GM10847 (cell line): ENCODE data around the gene MYO1E.

Source experiments
- POLR2A ChIP-seq: IDR thresholded peaks from 2 replicates; pipeline ENCODE4 v1.6.1; 2011; ENCODE audit not compliant: insufficient read length; ENCODE audit errors: extremely low read depth

The MYO1E gene

GRCh38 chr15:59223736-59224135 is 148.9 kb downstream of the MYO1E start:
- TF ChIP-seq POLR2A: no peak

DNA sequence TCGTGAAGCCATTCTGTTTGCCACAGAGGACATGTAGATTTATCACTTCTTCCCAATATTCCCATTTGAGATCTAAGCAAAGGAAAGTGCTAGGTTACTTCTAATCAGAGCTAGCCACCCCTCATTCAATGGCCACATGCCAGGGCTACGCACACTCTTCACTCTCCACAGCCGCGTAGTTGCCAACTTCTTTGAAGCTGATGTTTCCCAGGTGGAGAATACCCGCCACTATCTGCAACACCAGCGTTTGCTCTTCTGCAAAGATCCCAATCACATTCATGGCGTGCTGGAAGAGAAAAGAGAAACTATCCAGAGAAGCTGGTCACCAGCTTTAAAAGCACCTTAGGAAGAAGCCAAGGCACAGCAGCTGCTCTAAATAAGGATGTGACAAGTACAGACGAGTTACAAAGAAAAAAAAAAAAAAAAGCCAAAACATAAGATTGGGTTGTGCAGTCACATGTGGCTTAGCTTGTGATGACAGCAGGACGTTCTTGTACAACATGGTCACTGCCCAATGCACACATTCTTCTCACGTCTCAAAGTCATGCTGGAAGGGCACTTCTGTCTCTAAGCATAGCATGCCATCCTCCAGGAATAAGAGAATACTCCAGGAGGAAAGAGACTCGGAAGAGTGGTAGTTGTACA is 149.6 kb downstream of the MYO1E start:
- TF ChIP-seq POLR2A: no peak

- TF ChIP-seq POLR2A: no peak
Measured at GRCh38 chr15:59221511-59222505, 150.9 kb downstream of the MYO1E start.

- no peak for TF ChIP-seq POLR2A
Measured at GRCh38 chr15:59218710-59219109, 154.0 kb downstream of the MYO1E start.

- TF ChIP-seq POLR2A: no peak
Measured at GRCh38 chr15:59217876-59218498, 154.7 kb downstream of the MYO1E start.

- no peak for TF ChIP-seq POLR2A
Measured at GRCh38 chr15:59216911-59217310, 155.8 kb downstream of the MYO1E start.

DNA sequence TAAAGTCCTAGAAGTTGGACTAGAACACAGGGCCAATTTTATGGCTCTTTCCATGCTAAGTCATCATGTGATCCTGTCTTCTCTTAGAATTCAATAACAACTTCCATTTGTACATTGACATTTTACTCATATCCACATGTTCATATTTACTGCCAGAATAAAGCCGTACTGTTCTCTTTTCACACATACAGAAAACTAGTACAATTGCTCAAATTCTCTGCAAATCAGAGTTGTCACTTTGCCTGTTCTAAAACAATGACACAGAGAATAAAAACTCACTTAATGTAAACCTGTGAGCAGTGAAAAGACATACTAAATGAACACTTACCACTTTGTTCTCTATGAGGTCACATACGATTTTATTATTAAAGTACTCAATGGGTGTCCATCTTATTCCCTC is 162.5 kb downstream of the MYO1E start:
- TF ChIP-seq POLR2A: no peak

DNA sequence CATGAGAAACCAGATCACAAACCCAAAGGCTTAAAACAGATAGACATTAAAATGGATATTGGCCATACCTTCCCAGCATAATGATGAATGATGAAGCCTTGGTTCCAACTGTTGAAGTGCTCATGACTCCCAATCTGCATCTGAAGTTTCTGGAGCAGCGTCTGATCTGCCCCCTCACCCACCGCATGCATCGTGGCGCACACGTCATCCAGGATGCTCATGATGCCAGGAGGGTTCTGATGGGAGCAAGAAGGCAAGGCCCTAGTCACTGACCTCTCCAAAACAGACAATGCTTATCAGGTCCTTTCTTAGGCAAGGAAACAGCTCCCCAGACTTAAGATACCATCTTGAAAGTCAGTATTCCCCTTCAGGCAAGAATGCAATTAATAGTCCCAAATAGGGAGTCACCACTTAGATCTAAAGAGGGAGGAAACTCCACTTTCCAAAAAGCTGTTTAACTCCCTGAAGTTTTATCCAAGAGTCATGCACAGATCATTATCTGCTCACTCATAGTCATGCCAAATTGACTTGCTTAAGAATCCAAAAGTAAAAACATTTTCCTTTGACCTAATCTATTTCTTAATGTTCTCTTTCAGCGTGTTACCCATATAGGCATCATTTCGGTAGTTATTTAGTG is 163.9 kb downstream of the MYO1E start:
- no peak for TF ChIP-seq POLR2A

DNA sequence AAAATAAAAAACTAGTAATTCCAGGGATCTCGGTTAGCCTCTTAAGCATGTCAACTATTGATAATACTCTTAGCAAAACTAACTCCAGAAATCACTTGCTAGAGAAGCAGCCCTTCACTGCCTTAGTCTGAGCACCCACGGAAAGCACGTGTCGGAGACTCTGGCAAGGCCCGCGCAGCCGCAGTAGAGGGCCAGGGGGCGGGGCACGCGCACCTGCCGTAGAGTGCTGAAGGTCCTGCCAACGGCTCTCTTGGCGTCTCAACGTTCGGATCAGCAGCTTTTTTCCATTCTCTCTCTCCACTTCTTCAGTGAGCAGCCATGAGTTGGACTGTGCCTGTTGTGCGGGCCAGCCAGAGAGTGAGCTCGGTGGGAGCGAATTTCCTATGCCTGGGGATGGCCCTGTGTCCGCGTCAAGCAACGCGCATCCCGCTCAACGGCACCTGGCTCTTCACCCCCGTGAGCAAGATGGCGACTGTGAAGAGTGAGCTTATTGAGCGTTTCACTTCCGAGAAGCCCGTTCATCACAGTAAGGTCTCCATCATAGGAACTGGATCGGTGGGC is 166.0 kb downstream of the MYO1E start, which contains the start of gene LDHAL6B:
Gene LDHAL6B (plus strand): TSS at position 221 of the 561 bp plus-strand sequence. CDS start 98 bp downstream, at position 319.
- TF ChIP-seq POLR2A: no peak

DNA sequence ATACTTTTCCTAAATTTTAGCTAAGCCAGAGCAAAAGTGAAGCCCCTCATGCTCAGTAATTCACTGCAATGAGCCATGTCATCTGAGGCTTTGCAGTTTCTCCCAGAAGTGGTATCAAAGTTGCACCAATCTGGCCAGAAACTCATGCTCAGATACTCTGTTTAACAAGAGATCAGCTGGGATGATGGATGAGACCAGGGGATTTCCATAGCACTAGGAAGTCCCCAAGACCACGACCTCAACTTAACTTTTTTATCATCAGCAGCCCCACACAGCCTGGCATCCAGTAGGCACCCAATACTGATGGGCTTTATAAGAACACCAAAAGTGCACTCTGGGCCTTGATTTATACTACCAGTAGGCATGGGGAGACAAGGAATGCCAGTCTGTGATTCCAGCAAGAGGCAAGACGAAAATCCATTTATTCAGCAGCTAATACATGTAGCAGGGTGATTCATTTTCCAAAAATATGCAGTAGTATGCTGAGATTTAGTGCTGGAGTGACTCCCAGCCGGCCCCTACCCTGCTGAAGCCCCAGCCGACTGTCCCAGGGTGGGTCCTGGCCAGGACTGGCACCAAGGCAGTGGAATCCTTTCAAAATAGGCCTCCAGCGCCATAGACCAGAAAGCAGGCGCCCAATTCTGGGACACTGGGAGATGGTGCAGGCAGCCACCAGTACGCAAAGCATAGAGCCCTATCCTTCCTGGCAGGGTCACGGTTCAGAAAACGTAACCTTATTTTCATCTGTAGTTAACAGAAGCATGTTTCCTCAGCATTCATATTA is 166.6 kb downstream of the MYO1E start:
- no peak for TF ChIP-seq POLR2A

DNA sequence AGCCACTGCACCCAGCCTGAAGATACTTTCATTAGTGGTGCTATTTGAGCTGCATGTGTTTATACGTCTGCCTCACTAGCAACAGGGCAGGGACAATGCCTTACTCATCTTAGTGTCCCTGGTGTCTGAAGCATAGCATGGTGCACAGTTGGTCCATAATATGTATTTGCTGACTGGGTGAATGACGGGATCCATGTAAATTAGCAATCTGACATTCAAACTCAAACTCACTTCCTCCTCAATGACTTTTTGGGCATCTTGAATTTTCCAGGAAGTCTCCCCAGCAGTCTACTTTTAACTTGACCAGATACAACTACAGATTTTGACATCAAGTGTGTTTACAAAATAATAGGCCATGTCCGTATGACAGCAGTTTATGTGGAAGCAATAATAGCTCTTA is 169.0 kb downstream of the MYO1E start:
- TF ChIP-seq POLR2A: no peak

DNA sequence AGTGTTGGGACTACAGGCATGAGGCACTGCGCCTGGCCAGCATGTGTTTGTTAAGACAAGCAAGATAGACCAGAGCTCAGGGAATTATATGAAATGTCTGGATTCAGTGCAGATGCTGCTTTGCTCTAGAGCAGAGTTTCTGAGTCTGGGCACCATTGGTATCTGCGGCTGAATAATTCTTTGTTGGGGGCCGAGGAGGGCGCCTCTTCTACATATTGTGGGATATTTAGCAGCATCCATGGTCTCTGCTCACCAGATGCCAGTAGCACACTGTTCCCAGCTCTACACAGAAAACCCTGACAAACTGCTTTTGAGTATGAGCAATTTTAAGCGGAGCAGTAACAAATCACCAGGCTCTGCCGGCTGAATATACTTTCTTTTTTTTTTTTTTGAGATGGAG is 169.7 kb downstream of the MYO1E start:
- TF ChIP-seq POLR2A: no peak

DNA sequence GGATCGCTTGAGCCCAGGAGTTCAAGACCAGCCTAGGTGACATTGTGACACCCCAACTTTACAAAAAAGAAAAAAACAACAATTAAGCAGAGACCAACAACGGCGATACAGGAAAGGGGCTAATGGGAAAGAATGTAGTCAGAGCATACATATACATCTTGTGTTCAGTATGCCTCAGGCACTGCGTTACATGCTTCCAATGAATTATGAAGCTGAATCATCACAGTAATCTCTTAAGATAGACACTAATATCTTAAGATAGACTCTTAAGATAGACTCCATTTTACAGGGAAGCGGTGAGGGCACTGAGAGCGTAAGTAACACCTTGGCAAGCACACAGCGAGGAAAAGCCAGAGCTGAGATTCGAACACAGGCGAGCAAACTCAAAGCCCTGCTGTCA is 172.1 kb downstream of the MYO1E start:
- no peak for TF ChIP-seq POLR2A
